Loucy (cell line): ENCODE data around the gene CADM4.

Experiments used
- H2AFZ ChIP-seq: fragments of 200-600 bp; sonication (generic); 2 replicates; pipeline ENCODE4 v1.6.0; 2016; ENCODE audit warnings: antibody characterized with exemption, mild to moderate bottlenecking, low read length, moderate library complexity
- H3F3A ChIP-seq: fragments of 200-600 bp; 2 replicates; pipeline ENCODE4 v1.6.0; 2016; ENCODE audit warnings: antibody characterized with exemption, low read depth, mild to moderate bottlenecking
- H3K27me3 ChIP-seq: fragments of 200-600 bp; sonication (generic); 2 replicates; pipeline ENCODE4 v1.6.1; 2014; ENCODE audit warnings: low read length, mild to moderate bottlenecking; ENCODE audit not compliant: insufficient read depth, poor library complexity, severe bottlenecking
- H3K36me3 ChIP-seq: fragments of 200-600 bp; sonication (generic); 2 replicates; pipeline ENCODE4 v1.6.1; 2016; ENCODE audit warnings: low read length; ENCODE audit not compliant: insufficient read depth
- H3K4me1 ChIP-seq: fragments of 200-600 bp; sonication (generic); 2 replicates; pipeline ENCODE4 v1.5.1; 2014; ENCODE audit warnings: low read length, mild to moderate bottlenecking; ENCODE audit not compliant: insufficient read depth, poor library complexity, severe bottlenecking
- H3K4me2 ChIP-seq: fragments of 200-600 bp; sonication (generic); 2 replicates; pipeline ENCODE4 v1.6.0; 2014; ENCODE audit warnings: antibody characterized with exemption, low read length, low read depth, mild to moderate bottlenecking; ENCODE audit not compliant: poor library complexity, severe bottlenecking
- H3K4me3 ChIP-seq: fragments of 200-600 bp; sonication (generic); 2 replicates; pipeline ENCODE4 v1.5.1; 2014; ENCODE audit warnings: low read length, mild to moderate bottlenecking, mixed read lengths; ENCODE audit not compliant: poor library complexity, severe bottlenecking
- H3K79me2 ChIP-seq: fragments of 200-600 bp; sonication (generic); 2 replicates; pipeline ENCODE4 v1.6.1; 2014; ENCODE audit warnings: low read length; ENCODE audit not compliant: insufficient read depth
- H3K9ac ChIP-seq: fragments of 200-600 bp; sonication (generic); 2 replicates; pipeline ENCODE4 v1.6.0; 2014; ENCODE audit warnings: mild to moderate bottlenecking, low read depth, low read length, moderate library complexity; ENCODE audit not compliant: poor library complexity, severe bottlenecking
- H3K9me2 ChIP-seq: fragments of 200-600 bp; sonication (generic); replicated peaks from 2 replicates; pipeline ENCODE4 v1.6.1; 2016; ENCODE audit warnings: low read depth, low read length, mixed read lengths
- H3K9me3 ChIP-seq: fragments of 200-600 bp; sonication (generic); 2 replicates; pipeline ENCODE4 v1.6.1; 2014; ENCODE audit warnings: mild to moderate bottlenecking, antibody characterized with exemption, low read length, low read depth; ENCODE audit not compliant: insufficient read depth
- H4K20me1 ChIP-seq: fragments of 200-600 bp; sonication (generic); 2 replicates; pipeline ENCODE4 v1.6.0; 2014; ENCODE audit warnings: antibody characterized with exemption, low read length, mild to moderate bottlenecking; ENCODE audit not compliant: insufficient read depth, poor library complexity, severe bottlenecking
- CTCF ChIP-seq: fragments of 200-600 bp; sonication (generic); conservative IDR thresholded peaks from 2 replicates; pipeline ENCODE4 v1.5.1; 2014; ENCODE audit warnings: mild to moderate bottlenecking, antibody characterized with exemption, low read length
- EZH2phosphoT487 ChIP-seq: fragments of 200-600 bp; IDR thresholded peaks from 2 replicates; pipeline ENCODE4 v1.6.1; 2018; ENCODE audit warnings: antibody characterized with exemption, mild to moderate bottlenecking, moderate library complexity, borderline replicate concordance

The CADM4 gene

GRCh38 chr19:43586346-43586745, 53.3 kb downstream of the CADM4 start:
- Histone ChIP-seq H3K79me2 (peaks cover 65% of the 10 kb centered on the region), H3K9me3 (no peaks in the 10 kb centered on the region), H4K20me1 (peaks cover 3% of the 10 kb centered on the region), H2AFZ (no peak overlapping the region), H3K9me2 (no peaks in the 10 kb centered on the region), H3K4me1 (peaks cover 44% of the 10 kb centered on the region), H3F3A (0 out of 2 replicates have a peak, but pooled peaks cover 4% of the 10 kb centered on the region), H3K4me2 (peak overlapping the region; percentile 10), H3K27me3 (no peaks in the 10 kb centered on the region), H3K9ac (peak overlapping the region; percentile 13), H3K36me3 (peaks cover 3% of the 10 kb centered on the region; the same call in 1 of the 2 replicates), H3K4me3 (no peak overlapping the region)
- no peak for TF ChIP-seq CTCF
- no peak for TF ChIP-seq EZH2phosphoT487

GRCh38 chr19:43584484-43584883, 55.2 kb downstream of the CADM4 start:
- Histone ChIP-seq H4K20me1 (no peaks in the 10 kb centered on the region), H3K9me2 (no peaks in the 10 kb centered on the region), H3K27me3 (no peaks in the 10 kb centered on the region), H3K79me2 (peaks cover 74% of the 10 kb centered on the region), H3K36me3 (no peaks in the 10 kb centered on the region; the same call in 1 of the 2 replicates), H3K9me3 (no peaks in the 10 kb centered on the region), H3K4me2 (peak overlapping the region; percentile 94), H3K4me1 (peaks cover 45% of the 10 kb centered on the region), H3K9ac (peak overlapping the region; percentile 67), H2AFZ (no peak overlapping the region), H3F3A (0 out of 2 replicates have a peak, but pooled peaks cover 4% of the 10 kb centered on the region), H3K4me3 (peak overlapping the region; percentile 63)
- TF ChIP-seq EZH2phosphoT487 = no peak

- Histone ChIP-seq H3F3A (no peaks in the 10 kb centered on the region), H3K79me2 (peaks cover 81% of the 10 kb centered on the region), H3K9me2 (no peaks in the 10 kb centered on the region), H3K4me3 (peak overlapping the region; percentile 100), H4K20me1 (no peaks in the 10 kb centered on the region), H3K27me3 (no peaks in the 10 kb centered on the region), H2AFZ (no peak overlapping the region), H3K9ac (peak overlapping the region; percentile 99), H3K4me1 (peaks cover 50% of the 10 kb centered on the region), H3K36me3 (no peaks in the 10 kb centered on the region; the same call in 1 of the 2 replicates), H3K9me3 (no peaks in the 10 kb centered on the region), H3K4me2 (peak overlapping the region; percentile 94)
- TF ChIP-seq CTCF (no peak), EZH2phosphoT487 (no peak)
Observed at GRCh38 chr19:43582495-43582894, 57.2 kb downstream of the CADM4 start.

GRCh38 chr19:43581467-43581866, 58.2 kb downstream of the CADM4 start:
- Histone ChIP-seq H4K20me1 (no peaks in the 10 kb centered on the region), H3K4me1 (peaks cover 50% of the 10 kb centered on the region), H3K79me2 (peaks cover 77% of the 10 kb centered on the region), H3K9ac (peak overlapping the region; percentile 99), H3K4me3 (peak overlapping the region; percentile 100), H2AFZ (no peak overlapping the region), H3K9me2 (no peaks in the 10 kb centered on the region), H3K9me3 (no peaks in the 10 kb centered on the region), H3K4me2 (peak overlapping the region; percentile 94), H3K36me3 (no peaks in the 10 kb centered on the region; the same call in 1 of the 2 replicates), H3F3A (no peaks in the 10 kb centered on the region), H3K27me3 (no peaks in the 10 kb centered on the region)
- TF ChIP-seq EZH2phosphoT487 (no peak), CTCF (no peak)
